Mucosa of rectum (tissue), 2 donors: ENCODE data around the gene GLUD2.
"Not testable (repeated sequence)": the region's sequence is repeated elsewhere in the genome, so short reads cannot be mapped to it uniquely, and the experiment has no call there.

Experiments used
- H3K27ac ChIP-seq, 2 donors: one replicate each; pipeline ENCODE4 v1.7.0; 2013; ENCODE audit warnings: inconsistent platforms in 2 of 2, low read depth in 2 of 2, low read length in 2 of 2
- H3K27me3 ChIP-seq, 2 donors: one replicate each; pipeline ENCODE4 v1.7.0; 2013; ENCODE audit warnings: low read length in 2 of 2; ENCODE audit not compliant: control insufficient read depth in 2 of 2, insufficient read depth in 2 of 2
- H3K36me3 ChIP-seq, 2 donors: one replicate each; pipeline ENCODE4 v1.7.0; 2013; ENCODE audit warnings: low read length in 2 of 2; ENCODE audit not compliant: control insufficient read depth in 2 of 2, insufficient read depth in 2 of 2
- H3K4me1 ChIP-seq, 2 donors: one replicate each; pipeline ENCODE4 v1.7.0; 2013; ENCODE audit warnings: low read length in 2 of 2, mild to moderate bottlenecking in 1 of 2; ENCODE audit not compliant: control insufficient read depth in 2 of 2, insufficient read depth in 2 of 2
- H3K4me3 ChIP-seq, 2 donors: one replicate each; pipeline ENCODE4 v1.7.0; 2013; ENCODE audit warnings: low read length in 2 of 2
- H3K9ac ChIP-seq, 2 donors: one replicate each; pipeline ENCODE4 v1.7.0; 2013; ENCODE audit warnings: low read length in 2 of 2, low read depth in 1 of 2, mild to moderate bottlenecking in 1 of 2
- H3K9me3 ChIP-seq, 2 donors: one replicate each; pipeline ENCODE4 v1.7.0; 2013; ENCODE audit warnings: low read length in 2 of 2; ENCODE audit not compliant: control insufficient read depth in 2 of 2
- donor health status: healthy.
- donor health status: Normal muscosa, but diverticular disease.

Gene GLUD2

GRCh38 chrX:121030083-121030482 lies 17.3 kb upstream of the GLUD2 start:
- Histone ChIP-seq H3K9ac (no peak overlapping the region), H3K4me1 (no peaks in the 10 kb centered on the region), H3K9me3 (no peaks in the 10 kb centered on the region), H3K4me3 (no peak overlapping the region), H3K27me3 (no peaks in the 10 kb centered on the region), H3K36me3 (no peaks in the 10 kb centered on the region), H3K27ac (no peak overlapping the region)

GRCh38 chrX:121032531-121032930 lies 14.9 kb upstream of the GLUD2 start:
- H3K4me3 ChIP-seq = no peak overlapping the region
- H3K4me1 ChIP-seq = no peaks in the 10 kb centered on the region
- H3K9me3 ChIP-seq = no peaks in the 10 kb centered on the region
- no peak overlapping the region for H3K9ac ChIP-seq
- H3K36me3 ChIP-seq = no peaks in the 10 kb centered on the region
- H3K27me3 ChIP-seq = no peaks in the 10 kb centered on the region
- no peak overlapping the region for H3K27ac ChIP-seq

GRCh38 chrX:121036137-121036536 lies 11.3 kb upstream of the GLUD2 start:
- H3K4me3 ChIP-seq = no peak overlapping the region
- H3K27ac ChIP-seq = no peak overlapping the region
- no peak overlapping the region for H3K9ac ChIP-seq
- H3K9me3 ChIP-seq = no peaks in the 10 kb centered on the region
- H3K4me1 ChIP-seq = no peaks in the 10 kb centered on the region
- H3K36me3 ChIP-seq = no peaks in the 10 kb centered on the region
- no peaks in the 10 kb centered on the region for H3K27me3 ChIP-seq

- no peak overlapping the region for H3K27ac ChIP-seq
- H3K4me1 ChIP-seq = no peaks in the 10 kb centered on the region
- H3K36me3 ChIP-seq = no peaks in the 10 kb centered on the region
- no peaks in the 10 kb centered on the region for H3K27me3 ChIP-seq
- H3K9me3 ChIP-seq = no peaks in the 10 kb centered on the region
- H3K9ac ChIP-seq = no peak overlapping the region
- no peak overlapping the region for H3K4me3 ChIP-seq
Observed at GRCh38 chrX:121036951-121037350, 10.5 kb upstream of the GLUD2 start.

- no peaks in the 10 kb centered on the region for H3K27me3 ChIP-seq
- H3K4me1 ChIP-seq = no peaks in the 10 kb centered on the region
- no peak overlapping the region for H3K4me3 ChIP-seq
- H3K27ac ChIP-seq = no peak overlapping the region
- no peaks in the 10 kb centered on the region for H3K9me3 ChIP-seq
- no peaks in the 10 kb centered on the region for H3K36me3 ChIP-seq
- no peak overlapping the region for H3K9ac ChIP-seq
Observed at GRCh38 chrX:121050781-121051180, 3.4 kb downstream of the GLUD2 start.

GRCh38 chrX:121052122-121052521 lies 4.7 kb downstream of the GLUD2 start:
- no peak overlapping the region for H3K27ac ChIP-seq
- no peaks in the 10 kb centered on the region for H3K9me3 ChIP-seq
- no peaks in the 10 kb centered on the region for H3K27me3 ChIP-seq
- H3K9ac ChIP-seq = no peak overlapping the region
- no peaks in the 10 kb centered on the region for H3K36me3 ChIP-seq
- H3K4me1 ChIP-seq = no peaks in the 10 kb centered on the region
- H3K4me3 ChIP-seq = no peak overlapping the region

GRCh38 chrX:121062289-121062688 lies 14.9 kb downstream of the GLUD2 start:
- Histone ChIP-seq H3K36me3 (no peaks in the 10 kb centered on the region), H3K9me3 (no peaks in the 10 kb centered on the region), H3K4me1 (no peaks in the 10 kb centered on the region), H3K27ac (no peak overlapping the region), H3K9ac (no peak overlapping the region), H3K27me3 (no peaks in the 10 kb centered on the region), H3K4me3 (no peak overlapping the region)

GRCh38 chrX:121064579-121064978 lies 17.2 kb downstream of the GLUD2 start:
- Histone ChIP-seq H3K36me3 (no peaks in the 10 kb centered on the region), H3K4me3 (no peak overlapping the region), H3K9ac (no peak overlapping the region), H3K27me3 (no peaks in the 10 kb centered on the region), H3K4me1 (no peaks in the 10 kb centered on the region), H3K27ac (no peak overlapping the region), H3K9me3 (no peaks in the 10 kb centered on the region)

- not testable (repeated sequence) for H3K36me3 ChIP-seq, H3K27me3 ChIP-seq, H3K4me3 ChIP-seq, H3K9me3 ChIP-seq, H3K9ac ChIP-seq, H3K4me1 ChIP-seq, H3K27ac ChIP-seq
Observed at GRCh38 chrX:121084247-121084646, 36.8 kb downstream of the GLUD2 start.

- Histone ChIP-seq H3K36me3 (no peaks in the 10 kb centered on the region), H3K4me1 (no peaks in the 10 kb centered on the region), H3K4me3 (no peak overlapping the region), H3K9ac (no peak overlapping the region), H3K27me3 (no peaks in the 10 kb centered on the region), H3K27ac (no peak overlapping the region), H3K9me3 (no peaks in the 10 kb centered on the region)
Observed at GRCh38 chrX:121084903-121085611, 37.6 kb downstream of the GLUD2 start.

GRCh38 chrX:121085612-121086010 lies 38.2 kb downstream of the GLUD2 start:
- H3K4me1 ChIP-seq = no peaks in the 10 kb centered on the region
- no peak overlapping the region for H3K4me3 ChIP-seq
- H3K9me3 ChIP-seq = no peaks in the 10 kb centered on the region
- H3K9ac ChIP-seq = no peak overlapping the region
- H3K36me3 ChIP-seq = no peaks in the 10 kb centered on the region
- H3K27me3 ChIP-seq = no peaks in the 10 kb centered on the region
- H3K27ac ChIP-seq = no peak overlapping the region
